ENCODE results near the gene GET4.

GRCh38 chr7:910441-910861 lies 34.1 kb downstream of the GET4 start:
- TF ChIP-seq CTCF (IDR thresholded peaks at IDR 0.05) (no peak), POLR2AphosphoS5 (IDR thresholded peaks at IDR 0.05; ENCODE audit: low read depth, low read length) (no peak), REST (IDR thresholded peaks at IDR 0.05; ENCODE audit: insufficient read depth in 1 of 2, low read depth in 2 of 2, low read length in 1 of 2) (no peak), SIN3A (IDR thresholded peaks at IDR 0.05; ENCODE audit: borderline replicate concordance, insufficient read depth, low read depth, low read length) (no peak), TCF7L2 (IDR thresholded peaks at IDR 0.05; ENCODE audit: low read depth, low read length) (no peak)

Data from Panc1 (cell line).